Mesangial cell (primary cell): ENCODE measurements around the gene GNG3. TPM values are rescaled to one million over a fixed set of nuclear protein-coding genes. Genes with fewer than 3 reads are reported as not detected.

Source experiments
- total RNA-seq: library from RNA; depleted of rRNA; stranded (reverse); fragments of >200 nt; gene quantifications from 2 replicates; pipeline ENCODE4 v1.2.3, GENCODE V29; 2015

Gene GNG3
- total RNA-seq = not detected in 2 replicates

GRCh38 chr11:62707277-62707861 lies at the start of gene GNG3, which contains the start of gene BSCL2:
Gene GNG3, plus strand, starts transcription at chr11:62707676. Its CDS starts 620 bp downstream, at chr11:62708296.
Gene BSCL2, minus strand, starts transcription at chr11:62707424. Its CDS starts 229 bp downstream, at chr11:62707195.

GRCh38 chr11:62665075-62665598 lies 42.3 kb upstream of the GNG3 start, which contains the start of the genes C11orf98 and CSKMT:
Gene C11orf98, minus strand, starts transcription at chr11:62665210. Its CDS starts 41 bp downstream, at chr11:62665169.
Gene CSKMT, plus strand, starts transcription at chr11:62665312. Its CDS starts 568 bp downstream, at chr11:62665880.

GRCh38 chr11:62671608-62672389 lies 35.7 kb upstream of the GNG3 start, which contains the start of the genes LBHD1 and UQCC3:
Gene LBHD1, minus strand, starts transcription at chr11:62672267. Its CDS starts 2,236 bp downstream, at chr11:62670031.
Gene UQCC3, plus strand, starts transcription at chr11:62671673. Its CDS starts 73 bp downstream, at chr11:62671746.

GRCh38 chr11:62678770-62679696 lies 28.4 kb upstream of the GNG3 start, which contains the start of gene UBXN1:
Gene UBXN1, minus strand, starts transcription at chr11:62679073. Its CDS starts 150 bp downstream, at chr11:62678923.

GRCh38 chr11:62689421-62690183 lies 17.9 kb upstream of the GNG3 start, which contains the start of gene LRRN4CL:
Gene LRRN4CL, minus strand, starts transcription at chr11:62689530. Its CDS starts 1,022 bp downstream, at chr11:62688508.

GRCh38 chr11:62727165-62727871 lies 19.8 kb downstream of the GNG3 start, which contains the start of gene HNRNPUL2:
Gene HNRNPUL2, minus strand, starts transcription at chr11:62727457. Its CDS starts 301 bp downstream, at chr11:62727156.

GRCh38 chr11:62728171-62728988 lies 20.9 kb downstream of the GNG3 start, which contains the start of gene TTC9C:
Gene TTC9C, plus strand, starts transcription at chr11:62728486. Its CDS starts 363 bp downstream, at chr11:62728849.

GRCh38 chr11:62753736-62754603 lies 46.5 kb downstream of the GNG3 start, which contains the start of gene ZBTB3:
Gene ZBTB3, minus strand, starts transcription at chr11:62754160. Its CDS starts 496 bp downstream, at chr11:62753664.

Other genes starting within 250 kb of the GNG3 start
- 374 and 612 TPM in 2 replicates for gene AHNAK, start 160.9 kb upstream of the GNG3 start, total RNA-seq
- gene EEF1G, start 133.8 kb upstream of the GNG3 start, total RNA-seq = 1,289 and 1,470 TPM in 2 replicates
- 6.8 and 14.1 TPM in 2 replicates for gene TUT1, start 116.2 kb upstream of the GNG3 start, total RNA-seq
- gene MTA2, start 105.8 kb upstream of the GNG3 start, total RNA-seq = 88.7 and 132 TPM in 2 replicates
- 24.4 and 37.3 TPM in 2 replicates for gene EML3, start 94.9 kb upstream of the GNG3 start, total RNA-seq
- 1.1 and 5.7 TPM in 2 replicates for gene ROM1, start 94.4 kb upstream of the GNG3 start, total RNA-seq
- 55.9 and 75.9 TPM in 2 replicates for gene B3GAT3, start 85.7 kb upstream of the GNG3 start, total RNA-seq
- 213 and 293 TPM in 2 replicates for gene GANAB, start 61.1 kb upstream of the GNG3 start, total RNA-seq
- 26.9 and 30.3 TPM in 2 replicates for gene INTS5, start 54.4 kb upstream of the GNG3 start, total RNA-seq
- 46.0 and 120 TPM in 2 replicates for gene C11orf98, start 42.5 kb upstream of the GNG3 start, total RNA-seq
- gene CSKMT, start 42.4 kb upstream of the GNG3 start, total RNA-seq = 4.9 and 6.3 TPM in 2 replicates
- 8.1 and 16.0 TPM in 2 replicates for gene UQCC3, start 36.0 kb upstream of the GNG3 start, total RNA-seq
- gene LBHD1, start 35.4 kb upstream of the GNG3 start, total RNA-seq = 4.1 and 6.0 TPM in 2 replicates
- gene UBXN1, start 28.6 kb upstream of the GNG3 start, total RNA-seq = 130 and 271 TPM in 2 replicates
- 0.16 and 0.38 TPM in 2 replicates for gene LRRN4CL, start 18.1 kb upstream of the GNG3 start, total RNA-seq
- 38.5 and 73.0 TPM in 2 replicates for gene BSCL2, start 252 bp upstream of the GNG3 start, total RNA-seq
- 12.0 and 14.0 TPM in 2 replicates for gene HNRNPUL2, start 19.8 kb downstream of the GNG3 start, total RNA-seq
- 32.1 and 37.5 TPM in 2 replicates for gene TTC9C, start 20.8 kb downstream of the GNG3 start, total RNA-seq
- 8.5 and 17.1 TPM in 2 replicates for gene ZBTB3, start 46.5 kb downstream of the GNG3 start, total RNA-seq
- 110 and 131 TPM in 2 replicates for gene POLR2G, start 53.9 kb downstream of the GNG3 start, total RNA-seq
- 20.4 TPM in 2 replicates for gene TAF6L, start 63.7 kb downstream of the GNG3 start, total RNA-seq
- gene TMEM179B, start 79.7 kb downstream of the GNG3 start, total RNA-seq = 63.1 and 78.8 TPM in 2 replicates
- gene TMEM223, start 84.3 kb downstream of the GNG3 start, total RNA-seq = 27.4 and 38.3 TPM in 2 replicates
- 25.4 and 30.7 TPM in 2 replicates for gene NXF1, start 97.8 kb downstream of the GNG3 start, total RNA-seq
- gene STX5, start 124.4 kb downstream of the GNG3 start, total RNA-seq = 28.8 and 36.9 TPM in 2 replicates
- gene TEX54, start 125.2 kb downstream of the GNG3 start, total RNA-seq = not detected in 2 replicates
- gene WDR74, start 131.9 kb downstream of the GNG3 start, total RNA-seq = 46.3 and 77.6 TPM in 2 replicates
- 188 and 230 TPM in 2 replicates for gene SLC3A2, start 173.2 kb downstream of the GNG3 start, total RNA-seq
- gene CHRM1, start 213.7 kb downstream of the GNG3 start, total RNA-seq = not detected in 2 replicates